Measurements from ENCODE around the gene CAPN1. TPM values are rescaled to one million over a fixed set of nuclear protein-coding genes. Genes with fewer than 3 reads are reported as not detected.

The CAPN1 gene
- total and polyA plus RNA-seq, 2 donors (not counting 1 experiment from before 2014, with no cell fraction given) = 192 to 202 TPM

GRCh38 chr11:65185869-65186341 is 4.2 kb downstream of the CAPN1 start:
- H3K27ac Mint-ChIP-seq = no peak overlapping the region
- H3K4me1 Mint-ChIP-seq = peaks cover 23% of the 10 kb centered on the region
- H3K9ac ChIP-seq (ENCODE audit: low read length) = no peak overlapping the region
- no peak overlapping the region for H3K27ac ChIP-seq (ENCODE audit: low read length in 2 of 2)
- CTCF ChIA-PET = interaction anchor here (0.6 to 1.8 kb wide), 6 partner anchors 10 to 399 kb away, joined by 3 to 5 read pairs (median 3); partner anchors contain the start of genes FAU and MRPL49
- H3K79me2 ChIP-seq (ENCODE audit: control insufficient read depth, insufficient read depth, low read length) = peaks cover 25% of the 10 kb centered on the region
- no peak overlapping the region for H2AFZ ChIP-seq (ENCODE audit: insufficient read depth, low read depth, low read length, poor library complexity, severe bottlenecking)
- TF ChIP-seq EZH2 (IDR thresholded peaks at IDR 0.05; ENCODE audit: borderline replicate concordance, insufficient read depth, low read depth, low read length, poor library complexity, severe bottlenecking) = no peak
- no peak for TF ChIP-seq CTCF (IDR thresholded peaks at IDR 0.05)
- no peak overlapping the region for H3K4me3 Mint-ChIP-seq
- no peaks in the 10 kb centered on the region for H3K27me3 ChIP-seq (replicated peaks in 1 of 4; ENCODE audit: control extremely low read depth in 1 of 4, control insufficient read depth in 3 of 4, insufficient read depth in 4 of 4, low read length in 3 of 4)
- ATAC-seq (ENCODE audit: low read depth) (no peak), DNase-seq (no peak)
- H3K4me1 ChIP-seq (ENCODE audit: control insufficient read depth in 2 of 2, insufficient read depth in 2 of 2, low read length in 2 of 2) = peaks cover 7 to 14% of the 10 kb centered on the region in 2 donors
- no peak overlapping the region for H3K4me2 ChIP-seq (replicated peaks; ENCODE audit: low read depth, low read length, poor library complexity, severe bottlenecking)
- H3K36me3 ChIP-seq (replicated peaks in 1 of 2; ENCODE audit: control extremely low read depth in 1 of 2, control insufficient read depth in 1 of 2, extremely low read depth in 1 of 2, insufficient read depth in 2 of 2, low read length in 1 of 2) = peaks cover 1 to 39% of the 10 kb centered on the region in 2 experiments
- 96% methylated on average over 17 of the region's 18 CpGs for WGBS (ENCODE audit: insufficient coverage)
- no peak overlapping the region for H3K4me3 ChIP-seq (ENCODE audit: control extremely low read depth in 1 of 5, extremely low read depth in 1 of 5, insufficient read depth in 1 of 5, low read depth in 2 of 5, low read length in 4 of 5)
- no peaks in the 10 kb centered on the region for H3K9me3 ChIP-seq (ENCODE audit: control extremely low read depth in 1 of 3, control insufficient read depth in 2 of 3, insufficient read depth in 1 of 3, low read length in 2 of 3)
- H3K9me3 Mint-ChIP-seq (ENCODE audit: insufficient read depth) = no peaks in the 10 kb centered on the region
- intact Hi-C loops (cut with micrococcal nuclease) = no loop called here
- peaks cover 5% of the 10 kb centered on the region for H4K20me1 ChIP-seq (ENCODE audit: control insufficient read depth, insufficient read depth, low read length, poor library complexity, severe bottlenecking)
- POLR2A ChIA-PET = no interaction called here
- no peaks in the 10 kb centered on the region for H3K27me3 Mint-ChIP-seq

- H3K27me3 ChIP-seq (replicated peaks in 1 of 4; ENCODE audit: control extremely low read depth in 1 of 4, control insufficient read depth in 3 of 4, insufficient read depth in 4 of 4, low read length in 3 of 4) = no peaks in the 10 kb centered on the region
- H3K9me3 Mint-ChIP-seq (ENCODE audit: insufficient read depth) = no peaks in the 10 kb centered on the region
- peaks cover 24% of the 10 kb centered on the region for H3K79me2 ChIP-seq (ENCODE audit: control insufficient read depth, insufficient read depth, low read length)
- ATAC-seq (ENCODE audit: low read depth) (no peak), DNase-seq (no peak)
- ChIA-PET CTCF (interaction anchor here (1.0 to 1.5 kb wide), 2 partner anchors 14 to 65 kb away, joined by 3 read pairs; partner anchors contain the start of genes FAU and MRPL49), POLR2A (no interaction called here)
- no peak overlapping the region for H3K27ac Mint-ChIP-seq
- no peak overlapping the region for H3K27ac ChIP-seq (ENCODE audit: low read length in 2 of 2)
- H3K36me3 ChIP-seq (replicated peaks in 1 of 2; ENCODE audit: control extremely low read depth in 1 of 2, control insufficient read depth in 1 of 2, extremely low read depth in 1 of 2, insufficient read depth in 2 of 2, low read length in 1 of 2) = peaks cover 1 to 40% of the 10 kb centered on the region in 2 experiments
- H3K4me1 ChIP-seq (ENCODE audit: control insufficient read depth in 2 of 2, insufficient read depth in 2 of 2, low read length in 2 of 2) = peaks cover 7 to 13% of the 10 kb centered on the region in 2 donors
- peaks cover 5% of the 10 kb centered on the region for H4K20me1 ChIP-seq (ENCODE audit: control insufficient read depth, insufficient read depth, low read length, poor library complexity, severe bottlenecking)
- H3K9me3 ChIP-seq (ENCODE audit: control extremely low read depth in 1 of 3, control insufficient read depth in 2 of 3, insufficient read depth in 1 of 3, low read length in 2 of 3) = no peaks in the 10 kb centered on the region
- intact Hi-C loops (cut with micrococcal nuclease) = no loop called here
- 94% methylated on average over 9 of the region's 9 CpGs for WGBS (ENCODE audit: insufficient coverage)
- no peak overlapping the region for H3K4me2 ChIP-seq (replicated peaks; ENCODE audit: low read depth, low read length, poor library complexity, severe bottlenecking)
- H3K27me3 Mint-ChIP-seq = no peaks in the 10 kb centered on the region
- no peak overlapping the region for H3K4me3 Mint-ChIP-seq
- TF ChIP-seq EZH2 (IDR thresholded peaks at IDR 0.05; ENCODE audit: borderline replicate concordance, insufficient read depth, low read depth, low read length, poor library complexity, severe bottlenecking) = no peak
- TF ChIP-seq CTCF (IDR thresholded peaks at IDR 0.05) = no peak
- H3K4me3 ChIP-seq (ENCODE audit: control extremely low read depth in 1 of 5, extremely low read depth in 1 of 5, insufficient read depth in 1 of 5, low read depth in 2 of 5, low read length in 4 of 5) = no peak overlapping the region
- peaks cover 21% of the 10 kb centered on the region for H3K4me1 Mint-ChIP-seq
- no peak overlapping the region for H3K9ac ChIP-seq (ENCODE audit: low read length)
- H2AFZ ChIP-seq (ENCODE audit: insufficient read depth, low read depth, low read length, poor library complexity, severe bottlenecking) = no peak overlapping the region
Observed at GRCh38 chr11:65186701-65187100, 5.0 kb downstream of the CAPN1 start.
